K562 treated with DMSO at 1 percent for 4 hours (cell line): ENCODE results near the gene OTOS. TPM values are rescaled to one million over a fixed set of nuclear protein-coding genes. Genes with fewer than 3 reads are reported as not detected.

ENCODE experiments used
- total RNA-seq: library from RNA; unstranded; fragments of 300-600 nt; gene quantifications from 2 replicates; pipeline ENCODE4 v1.2.3, GENCODE V29; 2022; ENCODE audit not compliant: insufficient read depth

Gene OTOS
- not detected in 2 replicates for total RNA-seq

DNA sequence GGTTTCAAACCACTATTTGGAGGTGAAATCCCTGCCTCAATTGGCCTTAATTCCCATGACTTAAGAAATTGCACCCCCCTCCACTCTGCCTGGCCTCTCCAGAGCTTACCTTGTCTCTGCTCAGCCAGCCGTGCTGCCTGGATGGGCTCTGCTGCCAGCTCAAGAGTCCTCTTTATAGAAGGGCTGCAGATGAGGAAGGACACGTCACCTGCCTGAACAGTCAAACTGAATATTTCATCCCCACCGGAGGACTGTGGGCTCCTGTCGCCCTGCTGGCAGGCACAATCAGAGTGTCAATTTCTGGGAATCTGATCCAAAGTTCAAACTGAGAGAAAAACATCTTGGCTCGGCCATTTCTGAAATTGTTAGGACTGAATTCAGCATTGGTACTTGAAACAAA lies at the start of gene OTOS:
Gene OTOS (minus strand): TSS at position 148 of the 400 bp plus-strand sequence. CDS start 332 bp downstream, outside the sequence.

DNA sequence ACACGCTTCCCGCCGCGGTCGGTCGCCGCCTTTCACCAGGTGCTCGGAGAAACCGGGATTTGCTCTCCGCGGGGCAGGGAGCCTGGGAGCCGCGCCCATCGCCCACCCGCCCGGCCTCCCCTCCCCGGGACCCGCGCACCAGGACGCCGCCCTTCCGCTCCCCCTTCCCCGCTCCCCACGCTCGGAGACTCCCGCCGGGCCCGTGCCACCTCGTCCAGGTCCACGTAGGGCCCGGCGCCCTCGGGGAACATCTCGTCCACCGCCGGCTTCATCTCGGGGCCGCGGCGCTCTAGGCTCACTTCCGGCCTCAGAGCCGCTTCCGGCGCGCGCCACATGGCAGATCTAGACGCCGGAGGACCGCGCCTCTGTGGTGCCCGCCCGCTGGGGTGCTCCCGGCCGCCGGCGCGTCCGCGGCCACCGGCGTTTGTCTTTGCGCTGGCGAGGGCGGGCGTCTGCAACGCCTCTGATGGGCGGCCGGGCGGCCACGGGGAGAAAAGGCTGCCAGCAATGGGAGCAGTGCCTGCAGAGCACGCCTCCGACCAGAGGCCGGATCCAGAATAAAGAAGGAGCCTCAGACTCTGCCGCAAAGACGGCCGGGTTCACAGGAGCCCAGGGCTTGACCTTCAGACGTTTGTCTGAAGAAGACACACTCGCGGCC lies 4.3 kb downstream of the OTOS start, which contains the start of gene COPS9:
Gene COPS9 (minus strand): TSS at position 293 of the 658 bp plus-strand sequence. CDS start 21 bp downstream, at position 272.

Other genes with a start within 250 kb of the OTOS start
- 58.8 and 65.8 TPM in 2 replicates for gene NDUFA10, start 115.3 kb downstream of the OTOS start, total RNA-seq
- not detected in 2 replicates for gene OR6B2, start 110.2 kb downstream of the OTOS start, total RNA-seq
- gene OR6B3, start 87.1 kb downstream of the OTOS start, total RNA-seq = not detected in 2 replicates
- 91.1 and 114 TPM in 2 replicates for gene COPS9, start 4.4 kb downstream of the OTOS start, total RNA-seq